ENCODE data around the gene ARHGAP27. TPM values are rescaled to one million over a fixed set of nuclear protein-coding genes. Genes with fewer than 3 reads are reported as not detected.

The ARHGAP27 gene
- total RNA-seq, 1 donor from 2014 or later, result 73.8 TPM

DNA sequence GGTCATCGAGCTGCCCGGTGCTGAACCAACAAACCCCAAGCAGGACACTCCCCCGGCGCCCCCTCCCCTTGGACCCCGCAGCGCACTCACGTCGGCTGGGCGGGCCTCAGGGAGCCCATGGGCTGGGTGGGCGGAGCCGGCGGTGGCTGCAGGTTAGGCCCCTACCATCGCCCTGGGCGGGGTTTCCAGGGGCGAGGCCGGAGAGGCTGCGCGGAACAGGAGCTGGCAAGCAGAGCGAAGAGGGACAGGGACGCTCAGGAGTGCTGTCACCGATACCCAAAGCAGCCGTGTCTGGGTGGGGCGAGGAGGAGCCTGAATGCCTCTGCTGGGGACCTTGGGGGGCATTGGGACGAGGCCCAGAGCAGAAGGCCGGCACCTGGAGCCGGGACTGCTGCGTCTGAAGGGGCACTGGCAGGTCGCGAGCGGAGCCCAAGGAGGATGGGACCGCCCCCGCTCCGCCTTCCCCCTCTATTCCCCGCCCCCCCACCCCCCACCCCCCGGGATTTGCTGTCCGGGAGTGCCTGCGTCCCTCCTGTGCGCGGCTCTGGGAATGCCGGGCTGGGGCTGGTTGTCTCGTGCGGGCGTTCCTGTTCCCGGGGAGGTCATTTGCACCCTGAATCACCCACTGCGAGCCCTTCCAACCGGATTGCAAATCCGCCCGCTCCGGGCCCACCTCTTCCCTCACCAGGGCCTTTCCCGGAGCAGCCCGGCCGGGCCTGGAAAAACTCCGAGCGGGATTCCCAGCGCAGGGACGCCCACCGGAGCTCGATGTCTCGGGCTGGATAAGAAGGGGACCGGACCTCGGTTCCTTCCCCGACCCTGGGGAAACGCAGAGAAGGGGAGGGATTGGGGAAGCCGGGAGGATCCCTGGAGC lies 902 bp downstream of the ARHGAP27 start:
- intact Hi-C loops (cut with DNase I), result no loop called here
- H3K27me3 ChIP-seq, result no peaks in the 10 kb centered on the region
- peaks cover 36% of the 10 kb centered on the region for H3K4me1 ChIP-seq
- peak; percentile 97 for DNase-seq
- H3K9me3 ChIP-seq, result no peaks in the 10 kb centered on the region
- TF ChIP-seq, protein P1, sequence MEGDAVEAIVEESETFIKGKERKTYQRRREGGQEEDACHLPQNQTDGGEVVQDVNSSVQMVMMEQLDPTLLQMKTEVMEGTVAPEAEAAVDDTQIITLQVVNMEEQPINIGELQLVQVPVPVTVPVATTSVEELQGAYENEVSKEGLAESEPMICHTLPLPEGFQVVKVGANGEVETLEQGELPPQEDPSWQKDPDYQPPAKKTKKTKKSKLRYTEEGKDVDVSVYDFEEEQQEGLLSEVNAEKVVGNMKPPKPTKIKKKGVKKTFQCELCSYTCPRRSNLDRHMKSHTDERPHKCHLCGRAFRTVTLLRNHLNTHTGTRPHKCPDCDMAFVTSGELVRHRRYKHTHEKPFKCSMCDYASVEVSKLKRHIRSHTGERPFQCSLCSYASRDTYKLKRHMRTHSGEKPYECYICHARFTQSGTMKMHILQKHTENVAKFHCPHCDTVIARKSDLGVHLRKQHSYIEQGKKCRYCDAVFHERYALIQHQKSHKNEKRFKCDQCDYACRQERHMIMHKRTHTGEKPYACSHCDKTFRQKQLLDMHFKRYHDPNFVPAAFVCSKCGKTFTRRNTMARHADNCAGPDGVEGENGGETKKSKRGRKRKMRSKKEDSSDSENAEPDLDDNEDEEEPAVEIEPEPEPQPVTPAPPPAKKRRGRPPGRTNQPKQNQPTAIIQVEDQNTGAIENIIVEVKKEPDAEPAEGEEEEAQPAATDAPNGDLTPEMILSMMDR (IDR thresholded peaks at IDR 0.05), result no peak
- H3K27ac ChIP-seq, result peak overlapping the region; percentile 87
- peak; percentile 81 for ATAC-seq
- H3K4me3 ChIP-seq, result peak overlapping the region; percentile 61
- peaks cover 11% of the 10 kb centered on the region for H3K36me3 ChIP-seq

DNA sequence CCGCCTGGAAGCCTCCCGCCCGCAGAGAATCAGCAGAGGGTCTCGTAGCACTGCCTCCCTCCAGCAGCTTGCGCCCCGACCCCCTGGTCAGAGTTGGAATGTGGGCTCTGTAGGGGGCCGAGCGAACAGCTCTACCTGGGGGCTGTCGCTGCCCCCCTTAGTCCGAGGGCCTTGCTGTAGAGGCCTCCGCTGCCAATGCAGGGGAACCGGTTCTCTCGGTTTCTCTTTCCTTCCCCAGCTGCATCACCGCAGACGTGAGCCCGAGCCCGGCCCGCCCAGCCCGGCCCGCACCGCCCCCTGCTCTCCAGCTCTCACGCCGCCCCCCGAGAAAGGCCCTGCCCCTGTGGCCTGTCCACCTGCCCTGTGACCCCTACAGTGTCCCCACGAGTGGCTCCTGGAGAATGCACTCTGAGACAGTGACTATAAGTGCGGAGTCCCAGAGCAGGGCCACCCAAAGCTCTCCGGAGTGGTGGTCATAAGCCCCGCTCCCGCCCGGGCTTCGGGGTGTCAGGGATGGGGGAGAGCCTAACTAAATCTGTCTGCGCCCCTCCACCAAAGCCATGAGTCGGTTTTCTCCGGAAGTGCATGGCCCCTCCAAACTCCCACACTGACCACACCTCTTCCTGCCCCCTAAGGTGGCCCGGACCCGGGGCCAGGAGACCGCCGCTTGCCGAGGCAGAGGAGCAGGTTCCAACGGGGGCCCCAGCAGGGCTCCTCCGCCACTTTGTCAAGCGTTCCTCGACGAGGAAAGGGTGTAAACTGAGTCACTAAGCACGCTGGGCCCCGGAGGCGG lies 1.7 kb downstream of the ARHGAP27 start:
- H3K27me3 ChIP-seq, result no peaks in the 10 kb centered on the region
- peaks cover 36% of the 10 kb centered on the region for H3K4me1 ChIP-seq
- intact Hi-C loops (cut with DNase I), result no loop called here
- ATAC-seq (peak; percentile 63), DNase-seq (peak; percentile 90)
- peak overlapping the region; percentile 87 for H3K27ac ChIP-seq
- no peaks in the 10 kb centered on the region for H3K9me3 ChIP-seq
- TF ChIP-seq, protein P1 (IDR thresholded peaks at IDR 0.05), result no peak
- peaks cover 3% of the 10 kb centered on the region for H3K36me3 ChIP-seq
- H3K4me3 ChIP-seq, result peak overlapping the region; percentile 61

DNA sequence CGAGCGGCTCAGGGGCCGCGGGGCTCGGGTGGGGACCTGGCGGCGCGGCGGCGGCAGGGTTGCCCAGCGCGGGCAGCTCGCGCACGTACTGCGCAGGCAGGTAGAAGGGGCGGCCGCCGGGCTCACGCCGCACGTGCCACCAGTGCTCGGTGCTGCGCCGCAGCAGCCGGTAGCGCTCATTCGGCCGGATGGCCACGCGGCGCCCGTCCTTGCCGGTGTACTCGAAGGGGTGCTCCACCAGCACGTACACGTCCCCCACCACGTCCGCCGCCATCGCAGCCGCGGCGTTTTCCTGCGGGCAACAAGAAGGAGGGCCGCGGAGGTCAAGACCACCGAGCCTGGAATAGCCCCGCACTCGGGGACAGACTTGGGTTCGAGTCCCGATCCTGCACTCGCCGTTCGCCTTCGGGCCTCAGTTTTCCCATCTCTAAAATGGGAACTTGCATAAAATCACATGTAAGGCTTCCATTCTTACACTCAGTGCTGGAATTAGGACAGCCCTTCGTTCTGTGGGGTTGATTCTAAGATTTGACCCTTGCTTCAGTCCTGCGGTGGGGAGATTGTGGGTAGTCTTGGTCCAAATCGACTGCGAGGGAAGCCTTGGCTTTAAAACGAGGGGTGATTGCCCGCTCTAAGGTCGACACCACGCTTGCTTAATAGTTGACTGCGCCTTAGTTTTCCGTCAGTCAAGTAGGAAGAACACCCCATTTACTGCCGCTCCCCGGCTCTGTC lies 2.5 kb downstream of the ARHGAP27 start:
- peak overlapping the region; percentile 61 for H3K4me3 ChIP-seq
- ATAC-seq (no peak), DNase-seq (peak; percentile 59)
- H3K9me3 ChIP-seq, result no peaks in the 10 kb centered on the region
- TF ChIP-seq, protein P1 (IDR thresholded peaks at IDR 0.05), result no peak
- H3K27me3 ChIP-seq, result no peaks in the 10 kb centered on the region
- intact Hi-C loops (cut with DNase I), result no loop called here
- H3K27ac ChIP-seq, result peak overlapping the region; percentile 87
- no peaks in the 10 kb centered on the region for H3K36me3 ChIP-seq
- peaks cover 36% of the 10 kb centered on the region for H3K4me1 ChIP-seq

DNA sequence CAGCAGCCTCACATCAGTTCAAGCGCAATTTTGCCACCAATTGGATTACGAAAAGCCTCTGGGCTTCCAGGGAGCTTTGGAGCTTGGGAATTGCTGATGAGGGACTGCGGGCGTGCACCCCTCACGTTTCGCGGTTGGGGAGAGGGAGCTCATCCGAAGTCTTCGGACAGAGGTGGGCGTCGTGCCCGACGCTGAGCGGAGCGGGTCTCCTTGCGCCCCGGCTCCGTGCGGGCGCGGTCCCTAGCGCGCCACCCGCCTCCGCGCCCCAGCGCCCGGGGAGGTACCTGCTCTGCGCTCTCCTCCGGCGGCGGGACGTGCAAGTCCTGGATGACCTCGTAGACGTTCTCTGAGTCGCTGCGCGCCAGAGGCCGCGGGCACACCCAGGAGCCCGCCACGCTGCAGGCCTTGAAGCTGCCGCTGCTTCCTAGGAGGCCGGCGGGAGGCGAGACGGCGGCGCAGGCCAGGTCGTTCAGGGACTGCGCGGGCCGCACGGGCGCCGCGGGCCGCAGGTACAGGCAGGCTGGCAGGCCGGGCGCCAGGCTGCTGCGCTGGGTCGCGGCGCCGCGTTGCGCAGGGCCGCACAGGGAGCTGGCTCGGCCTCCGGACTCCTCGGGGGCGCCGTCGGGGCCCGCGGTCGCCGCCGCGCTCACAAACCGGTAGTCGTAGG lies 3.2 kb downstream of the ARHGAP27 start:
- DNase-seq (peak; percentile 65), ATAC-seq (no peak)
- H3K27ac ChIP-seq, result no peak overlapping the region
- H3K9me3 ChIP-seq, result no peaks in the 10 kb centered on the region
- H3K36me3 ChIP-seq, result no peaks in the 10 kb centered on the region
- peaks cover 36% of the 10 kb centered on the region for H3K4me1 ChIP-seq
- intact Hi-C loops (cut with DNase I), result no loop called here
- no peaks in the 10 kb centered on the region for H3K27me3 ChIP-seq
- H3K4me3 ChIP-seq, result no peak overlapping the region
- TF ChIP-seq, protein P1 (IDR thresholded peaks at IDR 0.05), result no peak

DNA sequence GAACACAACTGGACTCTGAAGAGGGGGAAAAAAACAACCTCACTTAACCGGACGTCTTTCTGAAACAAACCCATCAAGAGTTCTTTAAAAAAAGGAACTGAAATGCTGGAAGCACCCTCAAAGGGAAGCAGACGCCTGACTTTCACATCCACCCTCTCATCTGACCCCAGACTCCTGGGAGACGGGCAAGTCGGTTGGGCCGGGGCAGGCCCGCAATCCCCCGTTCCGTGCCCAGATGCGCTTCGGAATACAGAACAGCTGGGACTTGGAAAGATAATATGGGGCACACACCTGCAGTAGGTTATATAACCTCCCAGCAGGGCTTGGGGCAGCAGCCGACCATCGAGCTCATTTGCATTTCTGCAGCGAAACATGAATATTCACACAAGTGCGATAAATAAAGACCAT lies 3.7 kb downstream of the ARHGAP27 start:
- Histone ChIP-seq H3K36me3 (no peaks in the 10 kb centered on the region), H3K9me3 (no peaks in the 10 kb centered on the region), H3K27ac (peak overlapping the region; percentile 38), H3K4me1 (peaks cover 36% of the 10 kb centered on the region), H3K4me3 (no peak overlapping the region), H3K27me3 (no peaks in the 10 kb centered on the region)
- no peak for ATAC-seq
- peak; percentile 59 for DNase-seq
- intact Hi-C loops (cut with DNase I), result no loop called here
- TF ChIP-seq, protein P1 (IDR thresholded peaks at IDR 0.05), result no peak
